A549 (cell line): ENCODE results near the gene PCDHGA6. TPM values are rescaled to one million over a fixed set of nuclear protein-coding genes. Genes with fewer than 3 reads are reported as not detected.

Experiments used
- ATAC-seq, 2 experiments: fragments of 200-7000 bp in 1 of 2; fragments of >200 bp in 1 of 2; cut with Nextera tagmentation in 1 of 2; cut with Tn5 transposase in 1 of 2; 3 replicates each; pipeline versions ENCODE4 v1.8.0 to v1.9.1; 2018 to 2020; ENCODE audit warnings: mild to moderate bottlenecking in 1 of 2, moderate library complexity in 1 of 2
- CTCF ChIA-PET: fragments of 300-600 bp; sonication (Branson Sonifier 250); formaldehyde crosslinking; extraction: SDS; loops from one replicate; lab custom pipeline; 2021; ENCODE audit warnings: antibody characterized with exemption, inconsistent platforms; lab: Yijun Ruan, JAX
- POLR2A ChIA-PET: fragments of 350-600 bp; formaldehyde crosslinking; extraction: SDS; loops from one replicate; lab custom pipeline; 2021; ENCODE audit warnings: antibody characterized with exemption, inconsistent platforms; lab: Yijun Ruan, JAX
- DNase-seq, 2 experiments: peaks; one replicate each; pipeline versions ENCODE4 v3.0.0 to v3.0.0-alpha.2; 2011 to 2016; ENCODE audit warnings: low read depth in 1 of 2, low spot score in 1 of 2
- FAIRE-seq: peaks from 2 replicates; lab custom pipeline; 2011; peaks lifted over from hg19 to GRCh38; lab: Jason Lieb, UNC
- H3K27ac ChIP-seq, 2 experiments: fragments of >200 bp; sonication (Bioruptor Twin); formaldehyde crosslinking; 3 replicates each; pipeline ENCODE4 v1.5.1; 2016 to 2017
- H3K4me1 ChIP-seq: fragments of >200 bp; sonication (Bioruptor Twin); formaldehyde crosslinking; 3 replicates; pipeline ENCODE4 v1.6.1; 2016
- H3K4me2 ChIP-seq: fragments of >200 bp; sonication (Bioruptor Twin); formaldehyde crosslinking; 3 replicates; pipeline ENCODE4 v1.6.1; 2016
- H3K4me3 ChIP-seq: fragments of >200 bp; sonication (Bioruptor Twin); formaldehyde crosslinking; 3 replicates; pipeline ENCODE4 v1.5.1; 2016
- H3K9me3 ChIP-seq: fragments of >200 bp; sonication (Bioruptor Twin); formaldehyde crosslinking; 3 replicates; pipeline ENCODE4 v1.6.1; 2016
- CBX8 ChIP-seq: fragments of 200-600 bp; sonication (generic); IDR thresholded peaks from 2 replicates; pipeline ENCODE4 v1.6.1; 2016
- CHD2 ChIP-seq: fragments of 150-350 bp; IDR thresholded peaks from 2 replicates; pipeline ENCODE4 v1.6.1; 2014; ENCODE audit warnings: low read length; ENCODE audit not compliant: partially characterized antibody
- EHMT2 ChIP-seq: fragments of 200-600 bp; sonication (generic); IDR thresholded peaks from 2 replicates; pipeline ENCODE4 v1.6.1; 2016; ENCODE audit warnings: antibody characterized with exemption, low read depth, mild to moderate bottlenecking, moderate library complexity
- ESRRA ChIP-seq: fragments of 150-350 bp; IDR thresholded peaks from 2 replicates; pipeline ENCODE4 v1.6.1; 2014; ENCODE audit warnings: mild to moderate bottlenecking, low read length, borderline replicate concordance
- FOSL2 ChIP-seq, 2 experiments: fragments of 450-650 bp in 1 of 2; fragments of >200 bp in 1 of 2; sonication (Bioruptor Twin) in 1 of 2; formaldehyde crosslinking; IDR thresholded peaks; 2 replicates each; pipeline versions ENCODE4 v1.5.0 to v1.6.1; 2016 to 2020; ENCODE audit warnings: mild to moderate bottlenecking in 1 of 2, moderate library complexity in 1 of 2
- FOXS1 ChIP-seq: fragments of 250-450 bp; sonication (Bioruptor Pico); IDR thresholded peaks from 2 replicates; pipeline ENCODE4 v1.5.0; 2020; ENCODE audit warnings: mild to moderate bottlenecking, moderate library complexity
- GATA3 ChIP-seq: IDR thresholded peaks from 2 replicates; pipeline ENCODE4 v1.6.1; 2012; ENCODE audit warnings: borderline replicate concordance
- HEYL ChIP-seq: fragments of 250-450 bp; sonication (Bioruptor Pico); IDR thresholded peaks from 2 replicates; pipeline ENCODE4 v1.8.0; 2021; ENCODE audit warnings: mild to moderate bottlenecking, moderate library complexity
- HOXB13 ChIP-seq: fragments of 250-450 bp; sonication (Bioruptor Pico); IDR thresholded peaks from 2 replicates; pipeline ENCODE4 v1.5.0; 2020; ENCODE audit warnings: low read depth, mild to moderate bottlenecking, moderate library complexity
- JUN ChIP-seq, 2 experiments: fragments of >200 bp; sonication (Bioruptor Twin); formaldehyde crosslinking; IDR thresholded peaks; 2 replicates in 1 of 2; 3 replicates in 1 of 2; pipeline ENCODE4 v1.6.1; 2016 to 2017
- JUNB ChIP-seq: fragments of >200 bp; sonication (Bioruptor Twin); formaldehyde crosslinking; IDR thresholded peaks from 2 replicates; pipeline ENCODE4 v1.6.1; 2016
- KDM1A ChIP-seq: fragments of 200-600 bp; sonication (generic); IDR thresholded peaks from 2 replicates; pipeline ENCODE4 v1.6.1; 2016; ENCODE audit warnings: low read depth, mild to moderate bottlenecking
- KDM5A ChIP-seq: fragments of 200-600 bp; sonication (generic); IDR thresholded peaks from 2 replicates; pipeline ENCODE4 v1.6.1; 2016; ENCODE audit warnings: antibody characterized with exemption, mild to moderate bottlenecking
- NFE2L2 ChIP-seq: fragments of 150-350 bp; conservative IDR thresholded peaks from 2 replicates; pipeline ENCODE4 v1.6.1; 2014; ENCODE audit warnings: low read length
- NR3C1 ChIP-seq: fragments of >200 bp; sonication (Bioruptor Twin); formaldehyde crosslinking; IDR thresholded peaks from 3 replicates; pipeline ENCODE4 v1.6.1; 2017
- RCOR1 ChIP-seq: fragments of 150-350 bp; IDR thresholded peaks from 2 replicates; pipeline ENCODE4 v1.6.1; 2014; ENCODE audit warnings: antibody characterized with exemption, low read length, low read depth
- RFX5 ChIP-seq: fragments of 450-650 bp; IDR thresholded peaks from 2 replicates; pipeline ENCODE4 v1.7.1; 2014; ENCODE audit warnings: antibody characterized with exemption, mild to moderate bottlenecking, moderate library complexity
- SMC3 ChIP-seq: fragments of >200 bp; sonication (Bioruptor Twin); formaldehyde crosslinking; IDR thresholded peaks from 3 replicates; pipeline ENCODE4 v1.6.1; 2018; ENCODE audit warnings: inconsistent platforms
- TFCP2L1 ChIP-seq: fragments of 250-450 bp; sonication (Bioruptor Pico); IDR thresholded peaks from 2 replicates; pipeline ENCODE4 v1.5.0; 2021; ENCODE audit warnings: mild to moderate bottlenecking
- TP53 ChIP-seq: fragments of 250-450 bp; sonication (Bioruptor Pico); IDR thresholded peaks from 2 replicates; pipeline ENCODE4 v1.5.0; 2021; ENCODE audit warnings: mild to moderate bottlenecking, moderate library complexity
- ZFP36 ChIP-seq: fragments of 450-650 bp; IDR thresholded peaks from 2 replicates; pipeline ENCODE4 v1.6.1; 2014; ENCODE audit warnings: borderline replicate concordance; ENCODE audit not compliant: partially characterized antibody
- WGBS: methylation state at CpG from one replicate; pipeline ENCODE4 v1.1.6; 2017; ENCODE audit errors: missing lambda C conversion rate; 5-methylcytosine and 5-hydroxymethylcytosine counted together
- polyA plus RNA-seq, 4 experiments: library from polyadenylated mRNA; depleted of rRNA in 3 of 4; stranded (reverse); fragments of >200 nt; fragmentation: RNase III in 1 of 4; extraction: RNeasy Plus Mini Kit Qiagen cat#74134 plus additional on column Dnase treatment in 1 of 4; gene quantifications; 2 replicates in 3 of 4; 3 replicates in 1 of 4; pipeline ENCODE4 v1.2.3, GENCODE V29; 2011 to 2017
- TF ChIP-seq, protein P1 (sequence below): fragments of 250-450 bp; sonication (Bioruptor Pico); IDR thresholded peaks from 2 replicates; pipeline ENCODE4 v1.5.0; 2020; ENCODE audit warnings: low read depth, mild to moderate bottlenecking, moderate library complexity
- TF ChIP-seq, protein P2 (sequence below): IDR thresholded peaks from 2 replicates; pipeline ENCODE4 v1.6.1; 2012
- TF ChIP-seq, protein P3 (sequence below): fragments of 250-450 bp; sonication (Bioruptor Pico); IDR thresholded peaks from 2 replicates; pipeline ENCODE4 v1.5.0; 2021; ENCODE audit warnings: mild to moderate bottlenecking, moderate library complexity, borderline replicate concordance
- TF ChIP-seq, protein P4 (sequence below): fragments of >200 bp; sonication (Bioruptor Twin); formaldehyde crosslinking; IDR thresholded peaks from 3 replicates; pipeline ENCODE4 v1.6.1; 2016
- TF ChIP-seq, protein P5 (sequence below): fragments of 150-350 bp; IDR thresholded peaks from 2 replicates; pipeline ENCODE4 v1.6.1; 2014; ENCODE audit warnings: low read depth, mild to moderate bottlenecking, low read length

Gene PCDHGA6
- polyA plus RNA-seq, 2 of the 4 experiments (the other 2 are of a cell fraction): 0.23 to 1.0 TPM

DNA sequence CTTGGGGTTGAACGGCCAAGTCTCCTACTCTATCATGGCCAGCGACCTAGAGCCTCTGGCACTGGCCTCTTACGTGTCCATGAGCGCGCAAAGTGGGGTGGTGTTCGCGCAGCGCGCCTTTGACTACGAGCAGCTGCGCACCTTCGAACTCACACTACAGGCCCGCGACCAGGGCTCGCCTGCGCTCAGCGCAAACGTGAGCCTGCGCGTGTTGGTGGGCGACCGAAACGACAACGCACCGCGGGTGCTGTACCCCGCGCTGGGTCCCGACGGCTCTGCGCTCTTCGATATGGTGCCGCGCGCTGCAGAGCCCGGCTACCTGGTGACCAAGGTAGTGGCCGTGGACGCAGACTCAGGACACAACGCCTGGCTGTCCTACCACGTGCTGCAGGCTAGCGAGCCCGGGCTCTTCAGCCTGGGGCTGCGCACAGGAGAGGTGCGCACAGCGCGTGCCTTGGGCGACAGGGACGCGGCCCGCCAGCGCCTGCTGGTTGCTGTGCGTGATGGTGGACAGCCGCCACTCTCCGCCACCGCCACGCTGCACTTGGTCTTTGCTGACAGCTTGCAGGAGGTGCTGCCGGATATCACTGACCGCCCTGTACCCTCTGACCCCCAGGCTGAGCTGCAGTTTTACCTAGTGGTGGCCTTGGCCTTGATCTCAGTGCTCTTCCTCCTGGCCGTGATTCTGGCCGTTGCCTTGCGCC is 26.0 kb downstream of the PCDHGA6 start:
- no peak for DNase-seq
- POLR2A ChIA-PET: no interaction called here
- Histone ChIP-seq H3K27ac (no peak overlapping the region), H3K9me3 (peaks cover 68% of the 10 kb centered on the region), H3K4me3 (no peak overlapping the region), H3K4me1 (no peaks in the 10 kb centered on the region), H3K4me2 (no peak overlapping the region)
- CTCF ChIA-PET: interaction anchor here (1.0 to 1.9 kb wide), 2 partner anchors 17 to 125 kb away, joined by 3 to 7 read pairs; partner anchors contain the start of gene PCDHGA7
- TF ChIP-seq KDM1A (no peak), ESRRA (no peak), RFX5 (no peak), EHMT2 (no peak), SMC3 (no peak), TFCP2L1 (no peak), RCOR1 (no peak), GATA3 (no peak), HOXB13 (CRISPR knock-in tag) (no peak), CHD2 (no peak), ZFP36 (no peak)
- TF ChIP-seq, protein P1, sequence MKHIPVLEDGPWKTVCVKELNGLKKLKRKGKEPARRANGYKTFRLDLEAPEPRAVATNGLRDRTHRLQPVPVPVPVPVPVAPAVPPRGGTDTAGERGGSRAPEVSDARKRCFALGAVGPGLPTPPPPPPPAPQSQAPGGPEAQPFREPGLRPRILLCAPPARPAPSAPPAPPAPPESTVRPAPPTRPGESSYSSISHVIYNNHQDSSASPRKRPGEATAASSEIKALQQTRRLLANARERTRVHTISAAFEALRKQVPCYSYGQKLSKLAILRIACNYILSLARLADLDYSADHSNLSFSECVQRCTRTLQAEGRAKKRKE (CRISPR knock-in tag): no peak
- 92% methylated on average over 36 of the region's 61 CpGs for WGBS
- no peak for ATAC-seq
- no peak for FAIRE-seq

DNA sequence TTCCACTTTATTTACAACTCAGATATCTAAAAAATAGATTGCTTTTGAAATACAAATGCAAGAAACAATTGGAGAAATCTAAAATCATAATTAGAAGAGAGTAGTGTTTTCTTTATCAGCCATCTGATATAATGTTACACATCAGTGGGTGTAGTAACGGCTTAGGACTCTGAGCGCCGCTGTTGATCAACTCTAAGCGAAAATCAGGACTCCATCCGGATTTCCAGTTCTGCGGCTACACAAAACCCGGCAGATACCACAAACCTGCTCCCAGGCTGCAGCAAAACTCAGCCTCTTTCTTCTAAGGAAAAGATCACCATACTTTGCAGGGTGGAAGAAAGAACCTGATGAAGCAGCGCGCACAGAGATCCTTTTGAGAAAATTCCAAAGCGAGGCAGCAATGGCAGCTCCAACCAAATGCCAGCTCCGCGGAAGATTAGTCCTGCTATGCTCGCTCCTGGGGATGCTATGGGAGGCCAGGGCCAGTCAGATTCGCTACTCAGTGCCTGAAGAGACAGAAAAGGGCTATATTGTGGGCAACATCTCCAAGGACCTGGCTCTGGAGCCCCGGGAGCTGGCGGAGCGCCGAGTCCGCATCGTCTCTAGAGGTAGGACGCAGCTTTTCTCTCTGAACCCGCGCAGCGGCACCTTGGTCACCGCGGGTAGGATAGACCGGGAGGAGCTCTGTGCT is 29.0 kb downstream of the PCDHGA6 start, which contains the start of gene PCDHGA9:
Gene PCDHGA9, plus strand, starts transcription at position 226 of the 691 bp plus-strand sequence. Its CDS starts 175 bp downstream, at position 401.
- H3K4me2 ChIP-seq: no peak within 1 kb of the TSS
- POLR2A ChIA-PET: no interaction called here
- no peak within 1 kb of the TSS for H3K27ac ChIP-seq
- H3K4me1 ChIP-seq: no peaks in the 10 kb centered on the region
- CTCF ChIA-PET: interaction anchor here (0.7 to 1.2 kb wide), 3 partner anchors 15 to 155 kb away, joined by 3 to 4 read pairs (median 3); partner anchors contain the start of genes PCDHGB3 and PCDHGB7
- TF ChIP-seq NR3C1 (no peak), NFE2L2 (no peak), TP53 (no peak), CBX8 (no peak), CHD2 (no peak), FOSL2 (IDR thresholded peaks at IDR 0.05) (no peak), FOSL2 (CRISPR knock-in tag; IDR thresholded peaks at IDR 0.05) (no peak), HEYL (CRISPR knock-in tag) (no peak), JUNB (no peak), FOXS1 (CRISPR knock-in tag) (no peak), KDM5A (no peak), JUN (IDR thresholded peaks at IDR 0.05) (no peak)
- TF ChIP-seq, protein P2, sequence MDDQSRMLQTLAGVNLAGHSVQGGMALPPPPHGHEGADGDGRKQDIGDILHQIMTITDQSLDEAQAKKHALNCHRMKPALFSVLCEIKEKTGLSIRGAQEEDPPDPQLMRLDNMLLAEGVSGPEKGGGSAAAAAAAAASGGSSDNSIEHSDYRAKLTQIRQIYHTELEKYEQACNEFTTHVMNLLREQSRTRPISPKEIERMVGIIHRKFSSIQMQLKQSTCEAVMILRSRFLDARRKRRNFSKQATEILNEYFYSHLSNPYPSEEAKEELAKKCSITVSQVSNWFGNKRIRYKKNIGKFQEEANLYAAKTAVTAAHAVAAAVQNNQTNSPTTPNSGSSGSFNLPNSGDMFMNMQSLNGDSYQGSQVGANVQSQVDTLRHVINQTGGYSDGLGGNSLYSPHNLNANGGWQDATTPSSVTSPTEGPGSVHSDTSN: no peak
- TF ChIP-seq, protein P3, sequence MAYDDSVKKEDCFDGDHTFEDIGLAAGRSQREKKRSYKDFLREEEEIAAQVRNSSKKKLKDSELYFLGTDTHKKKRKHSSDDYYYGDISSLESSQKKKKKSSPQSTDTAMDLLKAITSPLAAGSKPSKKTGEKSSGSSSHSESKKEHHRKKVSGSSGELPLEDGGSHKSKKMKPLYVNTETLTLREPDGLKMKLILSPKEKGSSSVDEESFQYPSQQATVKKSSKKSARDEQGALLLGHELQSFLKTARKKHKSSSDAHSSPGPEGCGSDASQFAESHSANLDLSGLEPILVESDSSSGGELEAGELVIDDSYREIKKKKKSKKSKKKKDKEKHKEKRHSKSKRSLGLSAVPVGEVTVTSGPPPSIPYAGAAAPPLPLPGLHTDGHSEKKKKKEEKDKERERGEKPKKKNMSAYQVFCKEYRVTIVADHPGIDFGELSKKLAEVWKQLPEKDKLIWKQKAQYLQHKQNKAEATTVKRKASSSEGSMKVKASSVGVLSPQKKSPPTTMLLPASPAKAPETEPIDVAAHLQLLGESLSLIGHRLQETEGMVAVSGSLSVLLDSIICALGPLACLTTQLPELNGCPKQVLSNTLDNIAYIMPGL (CRISPR knock-in tag): no peak
- TF ChIP-seq, protein P4, sequence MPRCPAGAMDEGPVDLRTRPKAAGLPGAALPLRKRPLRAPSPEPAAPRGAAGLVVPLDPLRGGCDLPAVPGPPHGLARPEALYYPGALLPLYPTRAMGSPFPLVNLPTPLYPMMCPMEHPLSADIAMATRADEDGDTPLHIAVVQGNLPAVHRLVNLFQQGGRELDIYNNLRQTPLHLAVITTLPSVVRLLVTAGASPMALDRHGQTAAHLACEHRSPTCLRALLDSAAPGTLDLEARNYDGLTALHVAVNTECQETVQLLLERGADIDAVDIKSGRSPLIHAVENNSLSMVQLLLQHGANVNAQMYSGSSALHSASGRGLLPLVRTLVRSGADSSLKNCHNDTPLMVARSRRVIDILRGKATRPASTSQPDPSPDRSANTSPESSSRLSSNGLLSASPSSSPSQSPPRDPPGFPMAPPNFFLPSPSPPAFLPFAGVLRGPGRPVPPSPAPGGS: no peak
- TF ChIP-seq, protein P5, sequence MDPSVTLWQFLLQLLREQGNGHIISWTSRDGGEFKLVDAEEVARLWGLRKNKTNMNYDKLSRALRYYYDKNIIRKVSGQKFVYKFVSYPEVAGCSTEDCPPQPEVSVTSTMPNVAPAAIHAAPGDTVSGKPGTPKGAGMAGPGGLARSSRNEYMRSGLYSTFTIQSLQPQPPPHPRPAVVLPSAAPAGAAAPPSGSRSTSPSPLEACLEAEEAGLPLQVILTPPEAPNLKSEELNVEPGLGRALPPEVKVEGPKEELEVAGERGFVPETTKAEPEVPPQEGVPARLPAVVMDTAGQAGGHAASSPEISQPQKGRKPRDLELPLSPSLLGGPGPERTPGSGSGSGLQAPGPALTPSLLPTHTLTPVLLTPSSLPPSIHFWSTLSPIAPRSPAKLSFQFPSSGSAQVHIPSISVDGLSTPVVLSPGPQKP: no peak
- peaks cover 75% of the 10 kb centered on the region for H3K9me3 ChIP-seq
- no peak within 1 kb of the TSS for H3K4me3 ChIP-seq
- no peak for ATAC-seq
- no peak for FAIRE-seq
- 72% methylated on average over 27 of the region's 27 CpGs for WGBS
- DNase-seq: no peak
